Gastrocnemius medialis (tissue), 4 donors: Measurements from ENCODE around the gene KLHL20. TPM values are rescaled to one million over a fixed set of nuclear protein-coding genes. Genes with fewer than 3 reads are reported as not detected.
"Not testable (repeated sequence)": the region's sequence is repeated elsewhere in the genome, so short reads cannot be mapped to it uniquely, and the experiment has no call there.

Experiments
- ATAC-seq, 2 donors: fragments of 150-250 bp; one replicate each; pipeline ENCODE4 v1.9.1; 2016
- DNase-seq, 2 donors: peaks; one replicate each; pipeline ENCODE4 v3.0.0-alpha.2; 2019
- H3K27ac ChIP-seq, 4 donors: fragments of 200-600 bp; sonication (generic); 1 replicate in 1 of 4; 2 replicates in 3 of 4; pipeline ENCODE4 v1.5.1; 2016 to 2018; ENCODE audit warnings: mild to moderate bottlenecking in 2 of 4, moderate library complexity in 1 of 4
- H3K27me3 ChIP-seq, 3 donors: fragments of 200-600 bp; sonication (generic) in 2 of 3; 1 replicate in 1 of 3; 2 replicates in 2 of 3; pipeline versions ENCODE4 v1.5.1 to v1.6.0; 2016 to 2019; ENCODE audit warnings: mild to moderate bottlenecking in 1 of 3, moderate library complexity in 1 of 3
- H3K36me3 ChIP-seq, 2 donors: fragments of 200-600 bp; sonication (generic) in 1 of 2; one replicate each; pipeline ENCODE4 v1.5.1; 2017 to 2018
- H3K4me1 ChIP-seq, 2 donors: fragments of 200-600 bp; sonication (generic) in 1 of 2; one replicate each; pipeline ENCODE4 v1.5.1; 2016 to 2017; ENCODE audit warnings: mild to moderate bottlenecking in 2 of 2
- H3K4me3 ChIP-seq, 4 donors: fragments of 200-600 bp; sonication (generic) in 3 of 4; 1 replicate in 1 of 4; 2 replicates in 3 of 4; pipeline ENCODE4 v1.5.1; 2016 to 2019; ENCODE audit warnings: mild to moderate bottlenecking in 2 of 4
- H3K9me3 ChIP-seq, 3 donors: fragments of 200-600 bp; sonication (generic) in 2 of 3; 1 replicate in 1 of 3; 2 replicates in 2 of 3; pipeline ENCODE4 v1.5.1; 2016 to 2019
- CTCF ChIP-seq, 5 experiments: fragments of 450-650 bp in 3 of 5; fragments of 200-600 bp in 2 of 5; sonication (generic) in 2 of 5; IDR thresholded peaks in 4 of 5; conservative IDR thresholded peaks in 1 of 5; 1 replicate in 4 of 5; 2 replicates in 1 of 5; pipeline ENCODE4 v1.5.1; 2016 to 2019; ENCODE audit warnings: antibody characterized with exemption in 5 of 5, mild to moderate bottlenecking in 3 of 5, moderate library complexity in 3 of 5
- POLR2A ChIP-seq, 2 donors: fragments of 450-650 bp; IDR thresholded peaks; one replicate each; pipeline ENCODE4 v1.6.1; 2017; ENCODE audit warnings: antibody characterized with exemption in 2 of 2, mild to moderate bottlenecking in 2 of 2, moderate library complexity in 2 of 2
- in situ Hi-C, 4 donors: fragments of 200-750 bp; cut with MboI; loops; one replicate each; pipeline versions ENCODE4 v1.15.0 to v1.8.0; 2017; ENCODE audit warnings: low sequenced_read_pairs in 4 of 4
- intact Hi-C: fragments of 100-400 bp; cut with DNase I; formaldehyde crosslinking; loops from one replicate; pipeline ENCODE4 v1.15.1; 2023; ENCODE audit warnings: low total_unique reads
- total RNA-seq, 4 donors: library from RNA; depleted of rRNA; stranded (reverse); fragments of >200 nt; gene quantifications; one replicate each; pipeline versions ENCODE4 v1.1.0 to v1.2.3, GENCODE V29; 2016

Gene KLHL20
- total RNA-seq, 4 donors from 2014 or later = 15.9 to 23.9 (median 23.4) TPM

- no peaks in the 10 kb centered on the region for H3K27me3 ChIP-seq
- no peaks in the 10 kb centered on the region for H3K9me3 ChIP-seq
- H3K4me3 ChIP-seq = no peak overlapping the region
- intact Hi-C loops (loop anchor here (5.0 kb wide), 1 partner anchor 295 kb away; no protein-coding TSS in a partner anchor), in situ Hi-C loops (loop anchor here in 1 of 4 donors (25.0 kb wide), 1 partner anchor 305 kb away; no protein-coding TSS in a partner anchor)
- no peak overlapping the region for H3K27ac ChIP-seq
- TF ChIP-seq POLR2A (IDR thresholded peaks at IDR 0.05) (no peak), CTCF (IDR thresholded peaks at IDR 0.05 in 4 of 5, conservative IDR thresholded peaks at IDR 0.05 in 1 of 5) (no peak)
- no peak for ATAC-seq
- H3K4me1 ChIP-seq = peaks cover 22% of the 10 kb centered on the region in 2 donors
- no peak for DNase-seq
- no peaks in the 10 kb centered on the region for H3K36me3 ChIP-seq
These were observed 2.5 kb downstream of the KLHL20 start for GRCh38 chr1:173717238-173717637.

GRCh38 chr1:173731331-173731730 is 16.6 kb downstream of the KLHL20 start:
- H3K9me3 ChIP-seq, H3K4me1 ChIP-seq, DNase-seq, intact Hi-C loops, H3K27ac ChIP-seq, H3K27me3 ChIP-seq, in situ Hi-C loops, ATAC-seq, H3K4me3 ChIP-seq: not testable (repeated sequence)
- peaks cover 0 to 12% of the 10 kb centered on the region in 2 donors for H3K36me3 ChIP-seq

GRCh38 chr1:173733912-173734311 is 19.1 kb downstream of the KLHL20 start:
- no peaks in the 10 kb centered on the region for H3K27me3 ChIP-seq
- no peak overlapping the region for H3K4me3 ChIP-seq
- no peak overlapping the region for H3K27ac ChIP-seq
- TF ChIP-seq POLR2A (IDR thresholded peaks at IDR 0.05) (no peak), CTCF (IDR thresholded peaks at IDR 0.05 in 4 of 5, conservative IDR thresholded peaks at IDR 0.05 in 1 of 5) (no peak)
- no peaks in the 10 kb centered on the region for H3K4me1 ChIP-seq
- H3K9me3 ChIP-seq = no peaks in the 10 kb centered on the region
- no peak for DNase-seq
- peaks cover 0 to 4% of the 10 kb centered on the region in 2 donors for H3K36me3 ChIP-seq
- in situ Hi-C loops = no loop called here
- ATAC-seq = no peak
- intact Hi-C loops = no loop called here

GRCh38 chr1:173736104-173736503 is 21.3 kb downstream of the KLHL20 start:
- not testable (repeated sequence) for H3K4me3 ChIP-seq, H3K36me3 ChIP-seq

GRCh38 chr1:173742203-173742886 is 27.6 kb downstream of the KLHL20 start:
- peaks cover 0 to 16% of the 10 kb centered on the region in 2 donors for H3K36me3 ChIP-seq
- intact Hi-C loops (no loop called here), in situ Hi-C loops (no loop called here)
- H3K27ac ChIP-seq = no peak overlapping the region
- H3K4me3 ChIP-seq = no peak overlapping the region
- no peak for TF ChIP-seq POLR2A (IDR thresholded peaks at IDR 0.05)
- no peak for TF ChIP-seq CTCF (IDR thresholded peaks at IDR 0.05 in 4 of 5, conservative IDR thresholded peaks at IDR 0.05 in 1 of 5)
- ATAC-seq (no peak), DNase-seq (no peak)
- no peaks in the 10 kb centered on the region for H3K4me1 ChIP-seq
- H3K9me3 ChIP-seq = no peaks in the 10 kb centered on the region
- no peaks in the 10 kb centered on the region for H3K27me3 ChIP-seq

More at GRCh38 chr1:173736104-173736503, 21.3 kb downstream of the KLHL20 start:
- H3K4me1 ChIP-seq, intact Hi-C loops, H3K27ac ChIP-seq, ATAC-seq, H3K9me3 ChIP-seq, in situ Hi-C loops, DNase-seq, H3K27me3 ChIP-seq: not testable (repeated sequence)
